Hepatic stellate cell (primary cell): ENCODE measurements around the gene ETV3.
"Not testable (repeated sequence)": the region's sequence is repeated elsewhere in the genome, so short reads cannot be mapped to it uniquely, and the experiment has no call there.

Experiments
- DNase-seq: peaks from one replicate; pipeline ENCODE4 v3.0.0; 2011; ENCODE audit warnings: low spot score

Gene ETV3

GRCh38 chr1:157111396-157112165 is 26.6 kb downstream of the ETV3 start:
- DNase-seq: no peak

GRCh38 chr1:157110686-157111085 is 27.5 kb downstream of the ETV3 start:
- DNase-seq: no peak

- no peak for DNase-seq
These were observed 28.2 kb downstream of the ETV3 start for GRCh38 chr1:157110003-157110402.

- DNase-seq: no peak
These were observed 29.7 kb downstream of the ETV3 start for GRCh38 chr1:157108448-157108847.

- DNase-seq: no peak
These were observed 30.5 kb downstream of the ETV3 start for GRCh38 chr1:157107702-157108101.

- DNase-seq: no peak
These were observed 31.4 kb downstream of the ETV3 start for GRCh38 chr1:157106813-157107189.

- DNase-seq: peak; percentile 92
These were observed 32.0 kb downstream of the ETV3 start for GRCh38 chr1:157105988-157106812.

- no peak for DNase-seq
These were observed 32.8 kb downstream of the ETV3 start for GRCh38 chr1:157105298-157105987.

- DNase-seq: no peak
These were observed 33.4 kb downstream of the ETV3 start for GRCh38 chr1:157104598-157105293.

- DNase-seq: no peak
These were observed 34.9 kb downstream of the ETV3 start for GRCh38 chr1:157103268-157103667.

GRCh38 chr1:157101149-157101548 is 37.0 kb downstream of the ETV3 start:
- DNase-seq: no peak

- DNase-seq: no peak
These were observed 38.6 kb downstream of the ETV3 start, which contains the start of gene ETV3L for GRCh38 chr1:157099633-157100009. TSS of gene ETV3L (minus strand) at chr1:157099808. CDS start at chr1:157099523, 285 bp downstream.

- not testable (repeated sequence) for DNase-seq
These were observed 39.1 kb downstream of the ETV3 start for GRCh38 chr1:157098987-157099632.

- DNase-seq: no peak
These were observed 39.7 kb downstream of the ETV3 start for GRCh38 chr1:157098519-157098918.

GRCh38 chr1:157097692-157098091 is 40.5 kb downstream of the ETV3 start:
- no peak for DNase-seq

- no peak for DNase-seq
These were observed 41.3 kb downstream of the ETV3 start for GRCh38 chr1:157096881-157097280.

- no peak for DNase-seq
These were observed 42.6 kb downstream of the ETV3 start for GRCh38 chr1:157095551-157095950.

GRCh38 chr1:157095091-157095490 is 43.1 kb downstream of the ETV3 start:
- DNase-seq: no peak

GRCh38 chr1:157092831-157093230 is 45.4 kb downstream of the ETV3 start:
- no peak for DNase-seq

- no peak for DNase-seq
These were observed 46.4 kb downstream of the ETV3 start for GRCh38 chr1:157091668-157092273.

- DNase-seq: no peak
These were observed 47.0 kb downstream of the ETV3 start for GRCh38 chr1:157091186-157091585.
